Panc1 (cell line): ENCODE data around the gene GPS1. TPM values are rescaled to one million over a fixed set of nuclear protein-coding genes. Genes with fewer than 3 reads are reported as not detected.

Experiments used
- ATAC-seq: fragments of 200-7000 bp; cut with Tn5 transposase; 2 replicates; pipeline ENCODE4 v1.9.1; 2020; ENCODE audit warnings: mild to moderate bottlenecking, moderate library complexity
- BruUV-seq: library from RNA; stranded (reverse); fragments of 400-500 nt; replicated peaks from 2 replicates; lab custom pipeline; 2021; lab: Mats Ljungman, UMichigan
- CTCF ChIA-PET: fragments of 300-600 bp; sonication (Branson Sonifier 250); formaldehyde crosslinking; loops from one replicate; lab custom pipeline; 2022; ENCODE audit warnings: antibody characterized with exemption; lab: Charles Lee
- POLR2A ChIA-PET: fragments of 300-600 bp; sonication (Branson Sonifier 250); formaldehyde crosslinking; loops from one replicate; lab custom pipeline; 2022; ENCODE audit warnings: antibody characterized with exemption; lab: Charles Lee
- DNase-seq: peaks from one replicate; pipeline ENCODE4 v3.0.0-alpha.2; 2010; ENCODE audit warnings: low read depth, low spot score
- H3K27ac ChIP-seq: 2 replicates; pipeline ENCODE4 v1.5.1; 2011; ENCODE audit warnings: mild to moderate bottlenecking, low read length, inconsistent platforms
- H3K27me3 ChIP-seq: fragments of 200-500 bp; sonication (Bioruptor generic); 2 replicates; pipeline ENCODE4 v1.6.0; 2014; ENCODE audit warnings: low read length, inconsistent platforms; ENCODE audit not compliant: control insufficient read depth, insufficient read depth
- H3K36me3 ChIP-seq: fragments of 200-500 bp; sonication (Bioruptor generic); 2 replicates; pipeline ENCODE4 v1.5.1; 2014; ENCODE audit warnings: inconsistent platforms, mild to moderate bottlenecking, low read length, moderate library complexity; ENCODE audit not compliant: control insufficient read depth, insufficient read depth
- H3K4me1 ChIP-seq: 2 replicates; pipeline ENCODE4 v1.5.1; 2011; ENCODE audit warnings: inconsistent platforms, mild to moderate bottlenecking, low read length, moderate library complexity; ENCODE audit not compliant: control insufficient read depth, insufficient read depth
- H3K4me3 ChIP-seq, 2 experiments: 2 replicates each; pipeline ENCODE4 v1.5.1; 2011 to 2012; ENCODE audit warnings: low read depth in 2 of 2, low read length in 2 of 2, mild to moderate bottlenecking in 2 of 2, inconsistent platforms in 1 of 2, moderate library complexity in 1 of 2
- H3K9me3 ChIP-seq: fragments of 200-500 bp; sonication (Bioruptor generic); 2 replicates; pipeline ENCODE4 v1.5.1; 2014; ENCODE audit warnings: low read depth, mild to moderate bottlenecking, inconsistent platforms, low read length, moderate library complexity; ENCODE audit not compliant: control insufficient read depth, insufficient read depth
- CTCF ChIP-seq: fragments of 450-650 bp; IDR thresholded peaks from 2 replicates; pipeline ENCODE4 v1.5.1; 2017; ENCODE audit warnings: mild to moderate bottlenecking
- POLR2AphosphoS5 ChIP-seq: IDR thresholded peaks from 2 replicates; pipeline ENCODE4 v1.6.1; 2012; ENCODE audit warnings: mild to moderate bottlenecking, low read depth, low read length, moderate library complexity
- SIN3A ChIP-seq: IDR thresholded peaks from 2 replicates; pipeline ENCODE4 v1.6.1; 2012; ENCODE audit warnings: low read depth, mild to moderate bottlenecking, low read length, moderate library complexity, borderline replicate concordance; ENCODE audit not compliant: insufficient read depth
- TCF7L2 ChIP-seq: IDR thresholded peaks from 2 replicates; pipeline ENCODE4 v1.6.1; 2011; ENCODE audit warnings: mild to moderate bottlenecking, low read depth, low read length, inconsistent platforms
- in situ Hi-C: cut with HindIII; loops from 2 replicates; pipeline ENCODE4 v1.10.0; 2016; ENCODE audit warnings: low sequenced_read_pairs, low pct_unique_long_range_greater_than_20kb
- intact Hi-C: fragments of 100-400 bp; cut with micrococcal nuclease; formaldehyde crosslinking; loops from one replicate; pipeline ENCODE4 v1.10.0; 2022; ENCODE audit not compliant: unreplicated experiment
- total RNA-seq: library from RNA; stranded (reverse); gene quantifications from one replicate; pipeline ENCODE4 v1.2.1, GENCODE V29; 2021; ENCODE audit not compliant: unreplicated experiment
- TF ChIP-seq, protein P1 (sequence below), 2 experiments: IDR thresholded peaks; 2 replicates each; pipeline ENCODE4 v1.6.1; 2011 to 2012; ENCODE audit warnings: low read depth in 2 of 2, control low read depth in 1 of 2, low read length in 1 of 2, mild to moderate bottlenecking in 1 of 2, moderate library complexity in 1 of 2; ENCODE audit not compliant: insufficient read depth in 1 of 2

GPS1 gene
- total RNA-seq, 1 experiment from 2014 or later = 175 TPM

GRCh38 chr17:82050761-82051641 lies 697 bp upstream of the GPS1 start:
- TF ChIP-seq CTCF (no peak), SIN3A (no peak), POLR2AphosphoS5 (no peak), TCF7L2 (no peak)
- TF ChIP-seq, protein P1, sequence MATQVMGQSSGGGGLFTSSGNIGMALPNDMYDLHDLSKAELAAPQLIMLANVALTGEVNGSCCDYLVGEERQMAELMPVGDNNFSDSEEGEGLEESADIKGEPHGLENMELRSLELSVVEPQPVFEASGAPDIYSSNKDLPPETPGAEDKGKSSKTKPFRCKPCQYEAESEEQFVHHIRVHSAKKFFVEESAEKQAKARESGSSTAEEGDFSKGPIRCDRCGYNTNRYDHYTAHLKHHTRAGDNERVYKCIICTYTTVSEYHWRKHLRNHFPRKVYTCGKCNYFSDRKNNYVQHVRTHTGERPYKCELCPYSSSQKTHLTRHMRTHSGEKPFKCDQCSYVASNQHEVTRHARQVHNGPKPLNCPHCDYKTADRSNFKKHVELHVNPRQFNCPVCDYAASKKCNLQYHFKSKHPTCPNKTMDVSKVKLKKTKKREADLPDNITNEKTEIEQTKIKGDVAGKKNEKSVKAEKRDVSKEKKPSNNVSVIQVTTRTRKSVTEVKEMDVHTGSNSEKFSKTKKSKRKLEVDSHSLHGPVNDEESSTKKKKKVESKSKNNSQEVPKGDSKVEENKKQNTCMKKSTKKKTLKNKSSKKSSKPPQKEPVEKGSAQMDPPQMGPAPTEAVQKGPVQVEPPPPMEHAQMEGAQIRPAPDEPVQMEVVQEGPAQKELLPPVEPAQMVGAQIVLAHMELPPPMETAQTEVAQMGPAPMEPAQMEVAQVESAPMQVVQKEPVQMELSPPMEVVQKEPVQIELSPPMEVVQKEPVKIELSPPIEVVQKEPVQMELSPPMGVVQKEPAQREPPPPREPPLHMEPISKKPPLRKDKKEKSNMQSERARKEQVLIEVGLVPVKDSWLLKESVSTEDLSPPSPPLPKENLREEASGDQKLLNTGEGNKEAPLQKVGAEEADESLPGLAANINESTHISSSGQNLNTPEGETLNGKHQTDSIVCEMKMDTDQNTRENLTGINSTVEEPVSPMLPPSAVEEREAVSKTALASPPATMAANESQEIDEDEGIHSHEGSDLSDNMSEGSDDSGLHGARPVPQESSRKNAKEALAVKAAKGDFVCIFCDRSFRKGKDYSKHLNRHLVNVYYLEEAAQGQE (IDR thresholded peaks at IDR 0.05; ENCODE audit: insufficient read depth in 1 of 2, low read depth in 2 of 2, low read length in 1 of 2) = no peak
- intact Hi-C loops (no loop called here), in situ Hi-C loops (loop anchor here (10.0 kb wide), 1 partner anchor 84 kb away; no protein-coding TSS in a partner anchor)
- peak; percentile 5; the same call in 1 of the 2 replicates for ATAC-seq
- DNase-seq = no peak
- H3K4me1 ChIP-seq = peaks cover 20% of the 10 kb centered on the region
- CTCF ChIA-PET = no interaction called here
- peaks cover 9% of the 10 kb centered on the region for H3K36me3 ChIP-seq
- peak overlapping the region; percentile 85 to 99 for H3K4me3 ChIP-seq
- POLR2A ChIA-PET = interaction anchor here (0.6 kb wide), 3 partner anchors 9 to 431 kb away, joined by 3 to 4 read pairs (median 4); no protein-coding TSS in a partner anchor
- peak overlapping the region; percentile 73 for H3K27ac ChIP-seq
- H3K27me3 ChIP-seq = no peaks in the 10 kb centered on the region
- no peaks in the 10 kb centered on the region for H3K9me3 ChIP-seq
- BruUV-seq = no TSS peak

DNA sequence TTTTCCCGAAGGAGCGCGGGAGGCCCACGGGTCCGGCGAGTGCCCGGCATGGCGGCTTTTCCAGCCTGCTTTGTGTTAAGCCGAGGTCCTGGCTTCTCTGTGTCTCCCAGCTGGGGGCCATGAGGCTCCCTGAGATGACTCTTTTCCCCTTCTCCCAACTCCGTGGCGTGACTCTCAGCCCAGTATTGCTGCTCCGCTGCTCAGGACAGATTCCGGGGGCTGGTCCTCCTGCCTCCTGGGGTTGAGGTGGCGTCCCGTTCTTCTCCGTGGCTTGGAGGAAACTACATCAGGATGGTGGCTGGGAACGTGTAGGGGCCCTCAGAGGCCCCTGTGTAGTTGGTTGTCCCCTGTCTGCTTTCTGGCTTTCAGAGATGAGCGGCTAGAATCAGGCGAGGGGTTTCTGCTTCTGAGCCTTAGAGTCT lies 951 bp downstream of the GPS1 start:
- ChIA-PET POLR2A (interaction anchor here (0.6 kb wide), 1 partner anchor 21 kb away, joined by 4 read pairs; no protein-coding TSS in a partner anchor), CTCF (no interaction called here)
- Histone ChIP-seq H3K9me3 (no peaks in the 10 kb centered on the region), H3K4me1 (peaks cover 27% of the 10 kb centered on the region), H3K27ac (peak overlapping the region; percentile 82), H3K4me3 (peak overlapping the region; percentile 85 to 99), H3K27me3 (no peaks in the 10 kb centered on the region), H3K36me3 (peaks cover 9% of the 10 kb centered on the region)
- ATAC-seq = no peak
- TF ChIP-seq TCF7L2 (no peak), SIN3A (no peak), POLR2AphosphoS5 (no peak), CTCF (no peak)
- TF ChIP-seq, protein P1 (IDR thresholded peaks at IDR 0.05; ENCODE audit: insufficient read depth in 1 of 2, low read depth in 2 of 2, low read length in 1 of 2) = no peak
- intact Hi-C loops (no loop called here), in situ Hi-C loops (loop anchor here (10.0 kb wide), 1 partner anchor 82 kb away; no protein-coding TSS in a partner anchor)
- DNase-seq = no peak
- no TSS peak for BruUV-seq
